Measurements from ENCODE around the gene C2orf49. TPM values are rescaled to one million over a fixed set of nuclear protein-coding genes. Genes with fewer than 3 reads are reported as not detected.

Gene C2orf49
- total RNA-seq, 2 donors from 2014 or later, result 18.1 to 22.2 TPM

DNA sequence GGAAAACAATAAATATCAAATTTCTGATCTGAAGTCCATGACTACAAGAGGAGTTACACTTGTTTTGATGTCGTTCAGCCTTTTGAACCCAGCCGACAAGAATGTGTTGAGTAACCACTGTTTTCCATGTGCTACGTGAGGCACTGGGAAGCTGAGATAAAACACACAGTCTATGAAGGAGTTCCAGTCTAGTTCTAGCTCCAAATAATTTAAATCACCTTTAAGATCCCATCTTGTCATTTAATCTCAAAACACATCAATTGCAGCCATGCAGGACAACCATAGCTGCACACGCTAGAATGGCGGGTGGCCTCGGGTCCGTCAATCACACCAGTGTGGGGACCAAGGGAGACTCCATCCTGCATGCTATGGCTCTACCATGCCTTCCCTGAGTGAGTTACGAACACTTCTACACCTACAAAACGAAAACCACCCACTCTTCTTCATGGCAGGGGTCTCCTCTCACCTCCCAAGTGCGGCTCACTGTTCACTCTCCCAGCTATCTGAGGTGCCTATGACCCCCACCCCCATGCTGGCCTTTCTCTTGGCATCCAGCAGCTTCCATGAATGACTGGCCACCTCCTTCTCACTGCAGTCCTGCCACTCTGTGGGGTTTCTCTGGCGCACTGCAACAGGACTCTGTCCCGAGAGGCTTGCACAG is 57.7 kb downstream of the C2orf49 start:
- H3K27me3 Mint-ChIP-seq (ENCODE audit: insufficient read depth), result peaks cover 20% of the 10 kb centered on the region
- H3K9ac ChIP-seq (ENCODE audit: extremely low read depth, low read length, poor library complexity, severe bottlenecking), result no peak overlapping the region
- H3K27me3 ChIP-seq (ENCODE audit: control insufficient read depth, insufficient read depth, low read length, poor library complexity, severe bottlenecking), result peaks cover 11% of the 10 kb centered on the region
- TF ChIP-seq CTCF (conservative IDR thresholded peaks at IDR 0.05), result no peak
- no peak overlapping the region for H3K4me3 Mint-ChIP-seq
- no peaks in the 10 kb centered on the region for H3K4me1 ChIP-seq (ENCODE audit: control insufficient read depth, insufficient read depth, low read length)
- no peak overlapping the region for H3K4me3 ChIP-seq (ENCODE audit: low read length)
- peaks cover 4% of the 10 kb centered on the region for H3K36me3 Mint-ChIP-seq (ENCODE audit: low read depth)
- no peak for DNase-seq
- no peaks in the 10 kb centered on the region for H3K9me3 ChIP-seq (ENCODE audit: control insufficient read depth, low read length)
- WGBS, 2 experiments (ENCODE audit: insufficient coverage in 1 of 2, insufficient read length in 1 of 2), result 95% methylated on average over 12 of the region's 12 CpGs
- H3K27ac Mint-ChIP-seq, result peak overlapping the region; percentile 56
- no peak overlapping the region for H3K27ac ChIP-seq (ENCODE audit: low read depth, low read length)
- no peaks in the 10 kb centered on the region for H3K4me1 Mint-ChIP-seq
- peaks cover 4% of the 10 kb centered on the region for H3K36me3 ChIP-seq (ENCODE audit: control insufficient read depth, insufficient read depth, low read length)
- peaks cover 3% of the 10 kb centered on the region for H3K9me3 Mint-ChIP-seq

DNA sequence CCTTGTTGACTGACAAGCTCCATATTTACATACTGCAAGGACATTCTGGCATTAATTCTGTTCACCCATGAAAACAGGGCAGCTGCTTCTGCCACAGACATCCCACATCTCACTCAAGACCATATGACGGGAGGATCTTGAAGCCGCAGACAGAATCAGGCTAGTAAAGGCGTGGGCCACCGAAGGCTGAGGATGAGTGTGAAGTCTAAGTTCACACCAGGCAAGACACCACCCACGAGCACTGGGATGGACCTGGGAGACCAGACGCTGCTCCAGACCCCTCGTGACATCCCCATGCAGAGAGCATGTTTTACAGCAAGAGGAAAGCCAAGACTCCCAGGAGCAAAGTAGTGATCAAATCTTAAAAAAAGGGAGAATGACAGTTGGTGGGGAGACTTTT is 58.4 kb downstream of the C2orf49 start:
- H3K4me3 ChIP-seq (ENCODE audit: low read length), result no peak overlapping the region
- H3K36me3 Mint-ChIP-seq (ENCODE audit: low read depth), result peaks cover 4% of the 10 kb centered on the region
- no peak for TF ChIP-seq CTCF (conservative IDR thresholded peaks at IDR 0.05)
- H3K27ac ChIP-seq (ENCODE audit: low read depth, low read length), result no peak overlapping the region
- H3K4me1 ChIP-seq (ENCODE audit: control insufficient read depth, insufficient read depth, low read length), result no peaks in the 10 kb centered on the region
- no peaks in the 10 kb centered on the region for H3K4me1 Mint-ChIP-seq
- DNase-seq, result no peak
- no peak overlapping the region for H3K4me3 Mint-ChIP-seq
- no peak overlapping the region for H3K9ac ChIP-seq (ENCODE audit: extremely low read depth, low read length, poor library complexity, severe bottlenecking)
- H3K9me3 Mint-ChIP-seq, result peaks cover 3% of the 10 kb centered on the region
- H3K36me3 ChIP-seq (ENCODE audit: control insufficient read depth, insufficient read depth, low read length), result peaks cover 4% of the 10 kb centered on the region
- no peak overlapping the region for H3K27ac Mint-ChIP-seq
- H3K27me3 ChIP-seq (ENCODE audit: control insufficient read depth, insufficient read depth, low read length, poor library complexity, severe bottlenecking), result peaks cover 13% of the 10 kb centered on the region
- no peaks in the 10 kb centered on the region for H3K9me3 ChIP-seq (ENCODE audit: control insufficient read depth, low read length)
- 94 to 96% methylated on average over 6 to 7 of the region's 7 CpGs for WGBS, 2 experiments (ENCODE audit: insufficient coverage in 1 of 2, insufficient read length in 1 of 2)
- H3K27me3 Mint-ChIP-seq (ENCODE audit: insufficient read depth), result peaks cover 24% of the 10 kb centered on the region

DNA sequence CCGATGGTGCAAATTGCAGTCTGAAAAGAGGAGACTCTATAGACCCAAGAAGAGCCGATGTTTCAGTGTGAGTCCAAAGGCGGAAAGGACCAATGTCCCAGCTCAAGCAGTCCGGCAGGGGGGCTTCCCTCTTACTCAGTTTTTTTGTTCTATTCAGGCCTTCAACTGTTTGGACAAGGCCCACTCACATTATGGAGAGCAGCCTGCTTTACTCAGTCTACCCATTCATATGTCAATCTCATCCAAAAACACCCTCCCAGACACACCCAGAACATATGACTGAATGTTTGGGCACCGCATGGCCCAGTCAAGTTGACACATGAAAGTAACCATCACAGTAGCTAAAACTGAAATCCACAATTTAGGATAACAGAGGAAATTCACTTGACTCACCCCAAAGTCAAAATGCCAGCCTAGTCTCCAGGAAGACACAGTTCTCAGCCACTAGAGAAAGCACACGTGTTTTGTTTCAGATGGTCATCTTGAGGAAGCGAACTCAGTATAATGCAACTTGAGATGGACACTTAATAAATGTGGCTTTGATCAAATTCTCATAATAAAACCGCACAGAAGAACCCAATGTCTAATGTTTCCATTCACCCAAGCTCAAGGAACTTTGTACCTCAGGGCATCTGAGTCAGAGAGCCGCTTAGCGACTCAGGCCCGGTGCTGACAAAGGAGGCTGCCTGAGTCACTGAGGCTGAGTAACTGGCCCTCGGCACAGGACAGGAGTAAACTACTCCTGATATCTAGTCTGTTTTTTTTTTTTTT is 59.1 kb downstream of the C2orf49 start:
- no peak overlapping the region for H3K27ac ChIP-seq (ENCODE audit: low read depth, low read length)
- Mint-ChIP-seq H3K4me1 (no peaks in the 10 kb centered on the region), H3K27me3 (ENCODE audit: insufficient read depth) (peaks cover 24% of the 10 kb centered on the region), H3K9me3 (peaks cover 3% of the 10 kb centered on the region), H3K4me3 (no peak overlapping the region), H3K36me3 (ENCODE audit: low read depth) (peaks cover 4% of the 10 kb centered on the region), H3K27ac (no peak overlapping the region)
- no peak for DNase-seq
- peaks cover 13% of the 10 kb centered on the region for H3K27me3 ChIP-seq (ENCODE audit: control insufficient read depth, insufficient read depth, low read length, poor library complexity, severe bottlenecking)
- no peak for TF ChIP-seq CTCF (conservative IDR thresholded peaks at IDR 0.05)
- WGBS, 2 experiments (ENCODE audit: insufficient coverage in 1 of 2, insufficient read length in 1 of 2), result 91 to 93% methylated on average over 10 to 12 of the region's 12 CpGs
- H3K9ac ChIP-seq (ENCODE audit: extremely low read depth, low read length, poor library complexity, severe bottlenecking), result no peak overlapping the region
- no peaks in the 10 kb centered on the region for H3K9me3 ChIP-seq (ENCODE audit: control insufficient read depth, low read length)
- H3K36me3 ChIP-seq (ENCODE audit: control insufficient read depth, insufficient read depth, low read length), result peaks cover 4% of the 10 kb centered on the region
- H3K4me1 ChIP-seq (ENCODE audit: control insufficient read depth, insufficient read depth, low read length), result no peaks in the 10 kb centered on the region
- no peak overlapping the region for H3K4me3 ChIP-seq (ENCODE audit: low read length)
